ENCODE results near the gene SYTL3. TPM values are rescaled to one million over a fixed set of nuclear protein-coding genes. Genes with fewer than 3 reads are reported as not detected.
A peak's percentile ranks its signal among the peaks of the same experiment; 100 is the strongest.
"Not testable (repeated sequence)": the region's sequence is repeated elsewhere in the genome, so short reads cannot be mapped to it uniquely, and the experiment has no call there.

Gene SYTL3
- total RNA-seq, 4 donors from 2014 or later, result 1.8 to 5.7 (median 2.9) TPM

DNA sequence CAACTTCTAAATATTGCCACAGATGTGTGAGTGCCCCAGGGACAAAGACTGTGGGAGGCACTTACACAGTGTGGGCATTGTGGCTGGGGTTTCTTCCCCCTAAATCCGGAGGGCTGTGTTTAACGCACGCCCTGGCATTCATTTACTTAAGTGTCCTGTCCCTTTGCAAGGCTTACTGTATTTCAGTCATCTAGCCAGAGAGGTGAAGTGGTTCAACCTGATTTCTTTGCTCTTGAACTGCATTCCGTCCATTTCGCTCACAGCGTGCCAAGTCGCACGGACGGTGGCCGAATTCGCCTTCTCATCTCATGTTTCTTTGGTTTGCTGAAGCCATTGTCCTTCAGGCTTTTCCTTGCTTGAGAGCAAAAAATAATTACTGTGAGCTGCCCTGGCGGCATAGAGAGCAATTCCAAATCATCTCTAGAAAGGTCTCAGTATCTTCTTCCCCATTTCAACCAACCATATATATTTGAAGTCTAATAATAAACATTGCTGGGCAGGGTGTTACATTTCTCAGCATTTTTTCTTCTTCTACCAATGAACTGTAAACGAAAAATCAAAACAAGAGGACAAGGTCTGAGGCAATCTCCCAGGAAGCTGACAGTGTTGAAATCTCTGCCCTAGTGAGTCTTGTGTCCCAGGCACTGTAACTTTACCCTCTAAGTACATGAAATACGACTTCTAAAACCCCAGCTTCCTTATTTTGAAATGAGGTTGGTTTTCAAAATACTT, 16.9 kb downstream of the SYTL3 start:
- WGBS, 2 donors, result 67 to 77% methylated on average over 14 of the region's 14 CpGs
- DNase-seq (ENCODE audit: low spot score in 2 of 2), result no peak
- TF ChIP-seq, protein P1, sequence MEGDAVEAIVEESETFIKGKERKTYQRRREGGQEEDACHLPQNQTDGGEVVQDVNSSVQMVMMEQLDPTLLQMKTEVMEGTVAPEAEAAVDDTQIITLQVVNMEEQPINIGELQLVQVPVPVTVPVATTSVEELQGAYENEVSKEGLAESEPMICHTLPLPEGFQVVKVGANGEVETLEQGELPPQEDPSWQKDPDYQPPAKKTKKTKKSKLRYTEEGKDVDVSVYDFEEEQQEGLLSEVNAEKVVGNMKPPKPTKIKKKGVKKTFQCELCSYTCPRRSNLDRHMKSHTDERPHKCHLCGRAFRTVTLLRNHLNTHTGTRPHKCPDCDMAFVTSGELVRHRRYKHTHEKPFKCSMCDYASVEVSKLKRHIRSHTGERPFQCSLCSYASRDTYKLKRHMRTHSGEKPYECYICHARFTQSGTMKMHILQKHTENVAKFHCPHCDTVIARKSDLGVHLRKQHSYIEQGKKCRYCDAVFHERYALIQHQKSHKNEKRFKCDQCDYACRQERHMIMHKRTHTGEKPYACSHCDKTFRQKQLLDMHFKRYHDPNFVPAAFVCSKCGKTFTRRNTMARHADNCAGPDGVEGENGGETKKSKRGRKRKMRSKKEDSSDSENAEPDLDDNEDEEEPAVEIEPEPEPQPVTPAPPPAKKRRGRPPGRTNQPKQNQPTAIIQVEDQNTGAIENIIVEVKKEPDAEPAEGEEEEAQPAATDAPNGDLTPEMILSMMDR (IDR thresholded peaks at IDR 0.05), result no peak
- TF ChIP-seq POLR2A (IDR thresholded peaks at IDR 0.05), result no peak
- no peak overlapping the region for H3K4me3 ChIP-seq (ENCODE audit: low read depth, poor library complexity, severe bottlenecking)
- intact Hi-C loops (cut with DNase I; ENCODE audit: low total_unique reads), result no loop called here

DNA sequence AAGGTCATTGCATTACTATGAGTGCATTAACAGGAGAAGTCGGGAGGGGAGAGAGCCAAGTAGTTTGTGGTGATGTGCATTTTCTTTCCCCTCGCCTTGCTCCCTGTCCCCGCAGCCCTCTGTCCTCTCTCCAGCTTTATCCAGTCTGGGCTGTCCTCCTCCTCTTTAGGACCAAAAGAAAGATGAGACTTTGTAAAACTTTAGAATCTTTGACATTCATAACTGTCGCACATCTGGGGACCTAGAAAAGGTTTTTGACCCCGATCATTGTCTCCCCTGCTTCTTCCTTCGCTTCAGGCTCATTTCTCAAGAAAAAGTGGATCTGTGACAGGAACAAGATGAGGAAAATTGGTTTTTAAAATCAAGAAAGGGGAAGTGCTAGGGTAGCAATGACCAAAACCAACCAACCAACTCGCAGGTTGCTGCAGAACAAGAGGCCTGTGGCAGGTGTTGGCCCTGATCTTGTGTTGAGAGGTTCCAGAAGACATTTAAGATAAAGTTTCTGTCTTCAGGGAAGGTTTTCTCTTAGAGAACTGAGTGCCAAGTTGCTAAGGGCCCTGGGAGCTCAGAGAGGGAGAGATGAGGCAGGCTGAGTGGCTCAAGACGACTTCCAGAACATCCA, 17.6 kb downstream of the SYTL3 start:
- no peak overlapping the region for H3K4me3 ChIP-seq (ENCODE audit: low read depth, poor library complexity, severe bottlenecking)
- WGBS, 2 donors, result 86 to 87% methylated on average over 8 of the region's 8 CpGs
- intact Hi-C loops (cut with DNase I; ENCODE audit: low total_unique reads), result no loop called here
- peak in 1 of 2 donors; percentile 45 for DNase-seq (ENCODE audit: low spot score in 2 of 2)
- no peak for TF ChIP-seq POLR2A (IDR thresholded peaks at IDR 0.05)
- TF ChIP-seq, protein P1 (IDR thresholded peaks at IDR 0.05), result no peak

DNA sequence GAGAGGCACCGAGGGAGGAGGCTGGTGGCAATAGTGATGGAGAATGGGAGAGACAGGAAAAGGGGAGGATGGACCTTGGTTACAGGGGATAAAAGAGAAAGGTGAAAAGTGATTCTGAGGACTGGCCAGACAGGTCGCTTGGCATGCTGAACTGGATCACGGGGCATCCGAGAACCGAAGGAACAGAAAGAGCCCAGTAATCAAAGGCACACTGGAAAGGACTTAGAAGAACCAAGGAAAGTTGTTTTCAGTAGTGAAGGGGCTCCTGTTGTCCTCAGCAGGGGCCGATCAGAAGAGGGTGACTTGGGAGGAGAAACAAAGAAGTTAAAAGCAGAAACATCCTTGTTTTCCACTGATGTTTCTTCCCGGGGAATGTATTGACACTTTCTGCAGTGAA, 18.9 kb downstream of the SYTL3 start:
- intact Hi-C loops (cut with DNase I; ENCODE audit: low total_unique reads), result no loop called here

DNA sequence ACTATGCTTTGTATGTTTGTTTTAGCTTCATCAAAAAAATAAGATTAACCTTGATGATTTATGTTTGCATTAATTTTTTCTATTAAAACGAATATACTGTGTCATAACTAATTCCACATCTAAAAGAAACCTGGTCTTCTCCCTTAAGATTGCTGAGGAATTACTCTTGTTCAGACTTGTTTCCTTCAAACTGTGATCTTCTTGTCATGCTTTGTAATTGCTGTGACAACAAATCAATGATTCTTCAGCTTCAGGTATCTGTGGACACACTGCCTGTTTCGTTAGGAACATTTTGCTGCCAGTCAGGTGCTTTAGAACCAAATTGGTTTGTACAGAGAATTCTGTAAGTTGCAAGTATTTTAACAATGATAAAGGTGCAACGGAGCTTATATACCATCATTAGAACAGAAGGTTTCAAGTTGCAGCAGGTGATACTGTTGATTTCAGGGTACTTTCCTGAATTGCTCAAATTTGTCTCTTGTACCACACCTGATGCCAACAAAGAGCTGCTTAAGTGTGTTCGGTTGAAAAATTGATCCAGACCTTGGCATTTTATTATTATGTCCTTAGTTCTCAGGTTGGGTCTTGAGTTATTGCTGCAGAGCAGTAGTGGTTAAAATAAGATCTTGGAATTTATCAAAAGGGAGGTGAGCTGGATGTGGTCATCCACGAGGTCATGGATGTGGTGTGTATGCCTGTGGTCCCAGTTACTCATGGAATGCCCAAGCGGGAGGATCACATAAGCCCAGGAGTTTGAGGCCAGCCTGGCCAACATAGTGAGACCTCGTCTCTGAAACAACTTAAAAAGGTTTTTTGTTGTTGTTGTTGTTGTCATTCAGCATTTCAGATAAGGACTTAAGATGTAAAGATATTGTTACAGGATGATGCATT, 19.5 kb downstream of the SYTL3 start:
- intact Hi-C loops (cut with DNase I; ENCODE audit: low total_unique reads), result no loop called here
- H3K4me3 ChIP-seq (ENCODE audit: low read depth, poor library complexity, severe bottlenecking), result no peak overlapping the region
- DNase-seq (ENCODE audit: low spot score in 2 of 2), result peak in 1 of 2 donors; percentile 32
- 51 to 56% methylated on average over 7 of the region's 7 CpGs for WGBS, 2 donors
- no peak for TF ChIP-seq POLR2A (IDR thresholded peaks at IDR 0.05)
- TF ChIP-seq, protein P1 (IDR thresholded peaks at IDR 0.05), result no peak

More for the DNA sequence above, 18.9 kb downstream of the SYTL3 start:
- no peak overlapping the region for H3K4me3 ChIP-seq (ENCODE audit: low read depth, poor library complexity, severe bottlenecking)
- no peak for TF ChIP-seq POLR2A (IDR thresholded peaks at IDR 0.05)
- TF ChIP-seq, protein P1 (IDR thresholded peaks at IDR 0.05), result no peak
- 47% methylated on average over 7 of the region's 7 CpGs for WGBS, 2 donors
- DNase-seq (ENCODE audit: low spot score in 2 of 2), result peak in 1 of 2 donors; percentile 67

DNA sequence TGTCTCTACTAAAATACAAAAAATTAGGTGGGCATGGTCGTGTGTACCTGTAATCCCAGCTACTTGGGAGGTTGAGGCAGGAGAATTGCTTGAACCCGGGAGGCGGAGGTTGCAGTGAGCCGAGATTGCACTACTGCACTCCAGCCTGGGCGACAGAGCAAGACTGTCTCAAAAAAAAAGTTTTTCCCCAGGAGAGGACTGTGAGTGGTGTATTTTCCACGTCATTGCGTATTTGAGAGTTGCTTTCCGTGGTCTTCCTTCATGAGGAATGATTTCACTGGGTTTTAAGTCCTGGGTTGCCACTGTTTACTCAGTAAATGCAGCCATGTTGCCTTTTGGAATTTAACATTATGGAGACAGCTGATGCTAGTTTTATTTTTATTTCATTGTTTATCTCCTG, 22.3 kb downstream of the SYTL3 start:
- peak in 1 of 2 donors; percentile 40 for DNase-seq (ENCODE audit: low spot score in 2 of 2)
- WGBS, 2 donors, result 89 to 91% methylated on average over 8 of the region's 8 CpGs
- intact Hi-C loops (cut with DNase I; ENCODE audit: low total_unique reads); H3K4me3 ChIP-seq (ENCODE audit: low read depth, poor library complexity, severe bottlenecking): not testable (repeated sequence)

DNA sequence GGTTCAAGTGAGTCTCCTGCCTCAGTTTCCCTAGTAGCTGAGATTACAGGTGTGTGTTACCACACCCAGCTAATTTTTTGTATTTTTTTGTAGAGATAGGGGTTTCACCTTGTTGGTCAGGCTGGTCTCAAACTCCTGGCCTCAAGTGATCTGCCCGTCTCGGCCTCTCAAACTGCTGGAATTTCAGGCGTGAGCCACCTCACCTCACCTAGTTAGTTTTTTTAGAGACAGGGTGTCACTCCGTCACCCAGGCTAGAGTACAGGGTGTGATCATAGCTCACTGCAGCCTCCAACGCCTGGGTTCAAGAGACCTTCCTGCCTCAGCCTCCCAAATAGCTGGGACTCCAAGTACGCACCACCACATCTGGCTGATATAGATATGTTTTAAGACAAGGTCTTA, 22.9 kb downstream of the SYTL3 start:
- H3K4me3 ChIP-seq (ENCODE audit: low read depth, poor library complexity, severe bottlenecking), result no peak overlapping the region
- DNase-seq (ENCODE audit: low spot score in 2 of 2), result peak in 1 of 2 donors; percentile 39
- intact Hi-C loops (cut with DNase I; ENCODE audit: low total_unique reads), result no loop called here
- 91 to 93% methylated on average over 6 of the region's 6 CpGs for WGBS, 2 donors
- TF ChIP-seq, protein P1 (IDR thresholded peaks at IDR 0.05), result no peak
- TF ChIP-seq POLR2A (IDR thresholded peaks at IDR 0.05), result no peak

Data from lower leg skin (tissue), 4 donors.